ENCODE measurements around the gene CERS6. TPM values are rescaled to one million over a fixed set of nuclear protein-coding genes. Genes with fewer than 3 reads are reported as not detected.
"Not testable (repeated sequence)": the region's sequence is repeated elsewhere in the genome, so short reads cannot be mapped to it uniquely, and the experiment has no call there.

CERS6 gene
- total and polyA plus RNA-seq, 2 experiments from 2014 or later: 8.3 to 16.0 TPM

GRCh38 chr2:168660870-168661862, 205.1 kb downstream of the CERS6 start:
- Histone ChIP-seq H3K9me3 (ENCODE audit: low read depth) (no peaks in the 10 kb centered on the region), H3K4me3 (no peak overlapping the region), H3K79me2 (ENCODE audit: insufficient read depth) (no peaks in the 10 kb centered on the region), H3K9ac (no peak overlapping the region), H4K20me1 (ENCODE audit: insufficient read depth) (no peaks in the 10 kb centered on the region), H3K27ac (no peak overlapping the region), H3K4me2 (ENCODE audit: unreplicated experiment) (no peak overlapping the region), H3K9me2 (ENCODE audit: insufficient read depth) (no peaks in the 10 kb centered on the region), H2AFZ (no peak overlapping the region), H3K36me3 (ENCODE audit: low read depth) (no peaks in the 10 kb centered on the region), H3K4me1 (ENCODE audit: insufficient read depth) (peaks cover 1% of the 10 kb centered on the region; the same call in 1 of the 2 replicates), H3F3A (ENCODE audit: insufficient read depth) (no peaks in the 10 kb centered on the region), H3K27me3 (replicated peaks; ENCODE audit: insufficient read depth) (no peaks in the 10 kb centered on the region)
- WGBS, 2 experiments (ENCODE audit: low coverage in 1 of 2, low lambda C conversion rate in 2 of 2, missing lambda C conversion rate in 2 of 2): 88 to 91% methylated on average over 9 of the region's 9 CpGs
- DNase-seq: no peak
- TF ChIP-seq EZH2phosphoT487 (IDR thresholded peaks at IDR 0.05; ENCODE audit: insufficient read depth, low read depth): no peak
- in situ Hi-C loops (cut with MboI): no loop called here

- no peak overlapping the region for H3K4me2 ChIP-seq (ENCODE audit: unreplicated experiment)
- H4K20me1 ChIP-seq (ENCODE audit: insufficient read depth): no peaks in the 10 kb centered on the region
- no peaks in the 10 kb centered on the region for H3K36me3 ChIP-seq (ENCODE audit: low read depth)
- no peaks in the 10 kb centered on the region for H3K9me3 ChIP-seq (ENCODE audit: low read depth)
- no peak overlapping the region for H3K9ac ChIP-seq
- in situ Hi-C loops (cut with MboI): no loop called here
- H3K27ac ChIP-seq: no peak overlapping the region
- H3K9me2 ChIP-seq (ENCODE audit: insufficient read depth): no peaks in the 10 kb centered on the region
- H3K79me2 ChIP-seq (ENCODE audit: insufficient read depth): no peaks in the 10 kb centered on the region
- H3F3A ChIP-seq (ENCODE audit: insufficient read depth): no peaks in the 10 kb centered on the region
- TF ChIP-seq EZH2phosphoT487 (IDR thresholded peaks at IDR 0.05; ENCODE audit: insufficient read depth, low read depth) (no peak), EZH2 (IDR thresholded peaks at IDR 0.05; ENCODE audit: insufficient read depth, poor library complexity, severe bottlenecking) (no peak)
- no peak overlapping the region for H3K4me3 ChIP-seq
- 64 to 66% methylated on average over 3 of the region's 3 CpGs for whole genome bisulfite sequencing, 2 experiments (ENCODE audit: low coverage in 1 of 2, low lambda C conversion rate in 2 of 2, missing lambda C conversion rate in 2 of 2)
- no peak overlapping the region for H2AFZ ChIP-seq
- peaks cover 6% of the 10 kb centered on the region; the same call in 1 of the 2 replicates for H3K4me1 ChIP-seq (ENCODE audit: insufficient read depth)
- DNase-seq: no peak
- H3K27me3 ChIP-seq (replicated peaks; ENCODE audit: insufficient read depth): no peaks in the 10 kb centered on the region
Observed at GRCh38 chr2:168661863-168662256, 205.8 kb downstream of the CERS6 start.

GRCh38 chr2:168662651-168663208, 206.7 kb downstream of the CERS6 start:
- no peaks in the 10 kb centered on the region for H3K79me2 ChIP-seq (ENCODE audit: insufficient read depth)
- no peak overlapping the region for H2AFZ ChIP-seq
- 76 to 80% methylated on average over 7 of the region's 7 CpGs for WGBS, 2 experiments (ENCODE audit: low coverage in 1 of 2, low lambda C conversion rate in 2 of 2, missing lambda C conversion rate in 2 of 2)
- H3K9ac ChIP-seq: no peak overlapping the region
- H3K36me3 ChIP-seq (ENCODE audit: low read depth): no peaks in the 10 kb centered on the region
- peaks cover 6% of the 10 kb centered on the region; the same call in 1 of the 2 replicates for H3K4me1 ChIP-seq (ENCODE audit: insufficient read depth)
- H3K9me2 ChIP-seq (ENCODE audit: insufficient read depth): no peaks in the 10 kb centered on the region
- H3F3A ChIP-seq (ENCODE audit: insufficient read depth): no peaks in the 10 kb centered on the region
- H3K4me3 ChIP-seq: no peak overlapping the region
- in situ Hi-C loops (cut with MboI): no loop called here
- DNase-seq: peak; percentile 17
- no peaks in the 10 kb centered on the region for H3K27me3 ChIP-seq (replicated peaks; ENCODE audit: insufficient read depth)
- no peaks in the 10 kb centered on the region for H3K9me3 ChIP-seq (ENCODE audit: low read depth)
- H4K20me1 ChIP-seq (ENCODE audit: insufficient read depth): no peaks in the 10 kb centered on the region
- H3K4me2 ChIP-seq (ENCODE audit: unreplicated experiment): no peak overlapping the region
- TF ChIP-seq EZH2phosphoT487 (IDR thresholded peaks at IDR 0.05; ENCODE audit: insufficient read depth, low read depth): no peak
- no peak for TF ChIP-seq EZH2 (IDR thresholded peaks at IDR 0.05; ENCODE audit: insufficient read depth, poor library complexity, severe bottlenecking)
- no peak overlapping the region for H3K27ac ChIP-seq

- Histone ChIP-seq H3F3A (ENCODE audit: insufficient read depth) (no peaks in the 10 kb centered on the region), H3K4me2 (ENCODE audit: unreplicated experiment) (no peak overlapping the region), H3K9me3 (ENCODE audit: low read depth) (no peaks in the 10 kb centered on the region), H3K4me3 (no peak overlapping the region), H4K20me1 (ENCODE audit: insufficient read depth) (no peaks in the 10 kb centered on the region), H2AFZ (no peak overlapping the region), H3K79me2 (ENCODE audit: insufficient read depth) (no peaks in the 10 kb centered on the region), H3K9me2 (ENCODE audit: insufficient read depth) (no peaks in the 10 kb centered on the region), H3K27ac (no peak overlapping the region), H3K27me3 (replicated peaks; ENCODE audit: insufficient read depth) (no peaks in the 10 kb centered on the region), H3K36me3 (ENCODE audit: low read depth) (no peaks in the 10 kb centered on the region), H3K9ac (no peak overlapping the region), H3K4me1 (ENCODE audit: insufficient read depth) (peaks cover 6% of the 10 kb centered on the region; the same call in 1 of the 2 replicates)
- TF ChIP-seq EZH2 (IDR thresholded peaks at IDR 0.05; ENCODE audit: insufficient read depth, poor library complexity, severe bottlenecking): no peak
- TF ChIP-seq EZH2phosphoT487 (IDR thresholded peaks at IDR 0.05; ENCODE audit: insufficient read depth, low read depth): no peak
- 94 to 96% methylated on average over 3 of the region's 3 CpGs for WGBS, 2 experiments (ENCODE audit: low coverage in 1 of 2, low lambda C conversion rate in 2 of 2, missing lambda C conversion rate in 2 of 2)
- in situ Hi-C loops (cut with MboI): no loop called here
- no peak for DNase-seq
Observed at GRCh38 chr2:168663993-168664392, 207.9 kb downstream of the CERS6 start.

- H3K27ac ChIP-seq; H3K4me2 ChIP-seq (ENCODE audit: unreplicated experiment); H3K36me3 ChIP-seq (ENCODE audit: low read depth); H4K20me1 ChIP-seq (ENCODE audit: insufficient read depth); H3K9me3 ChIP-seq (ENCODE audit: low read depth); H3K27me3 ChIP-seq (replicated peaks; ENCODE audit: insufficient read depth); H3K79me2 ChIP-seq (ENCODE audit: insufficient read depth); H3K4me3 ChIP-seq; H3K9me2 ChIP-seq (ENCODE audit: insufficient read depth); H2AFZ ChIP-seq; in situ Hi-C loops (cut with MboI); H3K9ac ChIP-seq; H3F3A ChIP-seq (ENCODE audit: insufficient read depth); H3K4me1 ChIP-seq (ENCODE audit: insufficient read depth); DNase-seq: not testable (repeated sequence)
- 84 to 89% methylated on average over 3 of the region's 3 CpGs for WGBS, 2 experiments (ENCODE audit: low coverage in 1 of 2, low lambda C conversion rate in 2 of 2, missing lambda C conversion rate in 2 of 2)
Observed at GRCh38 chr2:168664715-168665114, 208.6 kb downstream of the CERS6 start.
